ENCODE data around the gene SHISAL2A.

SHISAL2A gene

GRCh38 chr1:52632732-52633290, at the start of gene SHISAL2A:
TSS of gene SHISAL2A (plus strand) at chr1:52633168. CDS start at chr1:52633494, 326 bp downstream.
- peak; percentile 15 for DNase-seq

GRCh38 chr1:52585474-52585873, 47.5 kb upstream of the SHISAL2A start:
- DNase-seq: no peak

GRCh38 chr1:52588027-52588426, 44.9 kb upstream of the SHISAL2A start:
- no peak for DNase-seq

GRCh38 chr1:52588535-52588934, 44.4 kb upstream of the SHISAL2A start:
- DNase-seq: peak; percentile 62

GRCh38 chr1:52590266-52590665, 42.7 kb upstream of the SHISAL2A start:
- DNase-seq: no peak

GRCh38 chr1:52592637-52593323, 40.2 kb upstream of the SHISAL2A start:
- DNase-seq: no peak

GRCh38 chr1:52593495-52593894, 39.5 kb upstream of the SHISAL2A start:
- DNase-seq: no peak

- no peak for DNase-seq
These were observed 37.9 kb upstream of the SHISAL2A start for GRCh38 chr1:52595061-52595460.

- no peak for DNase-seq
These were observed 35.1 kb upstream of the SHISAL2A start for GRCh38 chr1:52597912-52598311.

GRCh38 chr1:52598729-52599128, 34.2 kb upstream of the SHISAL2A start:
- DNase-seq: no peak

- no peak for DNase-seq
These were observed 33.7 kb upstream of the SHISAL2A start for GRCh38 chr1:52599236-52599635.

- DNase-seq: no peak
These were observed 32.3 kb upstream of the SHISAL2A start for GRCh38 chr1:52600533-52601179.

- no peak for DNase-seq
These were observed 31.4 kb upstream of the SHISAL2A start for GRCh38 chr1:52601519-52601918.

GRCh38 chr1:52601991-52602855, 30.7 kb upstream of the SHISAL2A start, which contains the start of gene GPX7:
TSS of gene GPX7 (plus strand) at chr1:52602371. CDS start at chr1:52602410, 39 bp downstream.
- peak; percentile 23 for DNase-seq

- DNase-seq: no peak
These were observed 29.9 kb upstream of the SHISAL2A start for GRCh38 chr1:52602856-52603600.

- DNase-seq: no peak
These were observed 29.3 kb upstream of the SHISAL2A start for GRCh38 chr1:52603630-52604029.

GRCh38 chr1:52604063-52604770, 28.8 kb upstream of the SHISAL2A start:
- no peak for DNase-seq

GRCh38 chr1:52613636-52614373, 19.2 kb upstream of the SHISAL2A start:
- no peak for DNase-seq

- DNase-seq: no peak
These were observed 18.3 kb upstream of the SHISAL2A start for GRCh38 chr1:52614671-52615070.

- DNase-seq: no peak
These were observed 17.4 kb upstream of the SHISAL2A start for GRCh38 chr1:52615489-52616042.

GRCh38 chr1:52621950-52622349, 11.0 kb upstream of the SHISAL2A start:
- no peak for DNase-seq

Data from suppressor macrophage treated with lipopolysaccharide for 4 hours (primary cell).